Heart right ventricle (tissue), 16 donors: Measurements from ENCODE around the gene DYNC1H1. TPM values are rescaled to one million over a fixed set of nuclear protein-coding genes. Genes with fewer than 3 reads are reported as not detected.

Experiments used
- ATAC-seq, 8 donors: fragments of 200-7000 bp; cut with Tn5 transposase; one replicate each; pipeline ENCODE4 v1.9.1; 2020; ENCODE audit warnings: mild to moderate bottlenecking in 8 of 8, moderate library complexity in 8 of 8, moderate number of reproducible peaks in 1 of 8
- DNase-seq, 2 donors: peaks; one replicate each; pipeline ENCODE4 v3.0.0-alpha.2; 2020
- H3K27ac ChIP-seq, 10 donors: fragments of 200-600 bp; sonication (generic) in 2 of 10; one replicate each; pipeline versions ENCODE4 v1.5.0 to v1.8.0; 2020 to 2022; ENCODE audit warnings: mild to moderate bottlenecking in 3 of 10
- H3K27me3 ChIP-seq, 7 donors: fragments of 200-600 bp; one replicate each; pipeline ENCODE4 v1.8.0; 2021 to 2022; ENCODE audit warnings: mild to moderate bottlenecking in 2 of 7
- H3K36me3 ChIP-seq, 9 donors: fragments of 200-600 bp; sonication (generic) in 1 of 9; one replicate each; pipeline versions ENCODE4 v1.5.0 to v1.8.0; 2020 to 2022; ENCODE audit warnings: mild to moderate bottlenecking in 2 of 9
- H3K4me1 ChIP-seq, 9 donors: fragments of 200-600 bp; sonication (generic) in 1 of 9; one replicate each; pipeline versions ENCODE4 v1.5.0 to v1.8.0; 2020 to 2022; ENCODE audit warnings: mild to moderate bottlenecking in 4 of 9
- H3K4me3 ChIP-seq, 10 donors: fragments of 200-600 bp; sonication (generic) in 2 of 10; one replicate each; pipeline versions ENCODE4 v1.5.0 to v1.8.0; 2020 to 2022; ENCODE audit warnings: mild to moderate bottlenecking in 7 of 10, moderate library complexity in 2 of 10
- H3K9me3 ChIP-seq, 11 donors: fragments of 200-600 bp in 10 of 11; sonication (generic) in 2 of 11; one replicate each; pipeline versions ENCODE4 v1.5.0 to v1.8.0; 2013 to 2022; ENCODE audit warnings: mild to moderate bottlenecking in 2 of 11, control low read depth in 1 of 11, moderate library complexity in 1 of 11
- WGBS, 2 donors: extraction: QIAGEN DNeasy Blood & Tissue Kit; methylation state at CpG; one replicate each; pipeline ENCODE4 v1.1.7; 2013; ENCODE audit warnings: inconsistent platforms in 1 of 2; 5-methylcytosine and 5-hydroxymethylcytosine counted together
- intact Hi-C, 10 donors: fragments of 100-400 bp; cut with DNase I; formaldehyde crosslinking; loops; one replicate each; pipeline versions ENCODE4 v1.11.1 to v1.14.2; 2022
- polyA plus RNA-seq, 2 donors: library from polyadenylated mRNA; stranded (reverse); fragments of 200-250 nt; gene quantifications; one replicate each; pipeline ENCODE4 v1.2.3, GENCODE V29; 2013
- total RNA-seq, 10 donors: library from RNA; stranded (reverse); fragmentation: NEBNext Ultra II Directional in 3 of 10; extraction: Animal tissue kit (Norgen Biotek cat#: 25700) in 3 of 10; gene quantifications; one replicate each; pipeline versions ENCODE4 v1.2.1 to v1.2.4, GENCODE V29; 2021 to 2023
- TF ChIP-seq, protein P1 (sequence below), 9 donors: fragments of 200-600 bp; sonication (generic) in 2 of 9; IDR thresholded peaks; one replicate each; pipeline versions ENCODE4 v1.5.0 to v1.8.0; 2021 to 2022; ENCODE audit warnings: antibody characterized with exemption in 9 of 9, mild to moderate bottlenecking in 5 of 9, moderate library complexity in 1 of 9
- donor health status: Arrhythmogenic right ventricular cardiomyopathy.
- donor health status: ischemic (EF 13 %, LVEDD 7.1; RV severe dilation, severe dysfunction).
- donor health status: healthy with polysubstance abuse.
- donor health status: DM: no; HTN: yes; CAD: no.
- donor health status: DM: no; HTN: no; CAD: no.
- donor health status: ischemic (EF 25% LVEDD 6.9; RV normal size, moderate dysfunction).
- donor health status: ischemic (EF 25% LVEDD 5.7; RV mildly dilated, moderate dysfunction).
- donor health status: healthy.
- donor health status: DM: yes; HTN: yes; CAD: no.
- donor health status: Ischemic cardiomyopathy.
- donor health status: ischemic (EF 35%, LVEDD 5.7; RV mildly dilated, moderate dysfunction).
- donor health status: nonischemic (EF 11% LVEDD 7.7; RV severe dilation, severe dysfunction).
- donor health status: DM: yes; HTN: yes; CAD: no.
- donor health status: PGD.
- donor health status: ischemic (EF 29% LVEDD 5.4; RV normal size, mild dysfunction).
- donor health status: nonischemic (EF 23%, LVEDD 6.1; RV moderate dilation, normal function).

The DYNC1H1 gene
- total and polyA plus RNA-seq, 12 donors = 173 to 777 (median 618) TPM

DNA sequence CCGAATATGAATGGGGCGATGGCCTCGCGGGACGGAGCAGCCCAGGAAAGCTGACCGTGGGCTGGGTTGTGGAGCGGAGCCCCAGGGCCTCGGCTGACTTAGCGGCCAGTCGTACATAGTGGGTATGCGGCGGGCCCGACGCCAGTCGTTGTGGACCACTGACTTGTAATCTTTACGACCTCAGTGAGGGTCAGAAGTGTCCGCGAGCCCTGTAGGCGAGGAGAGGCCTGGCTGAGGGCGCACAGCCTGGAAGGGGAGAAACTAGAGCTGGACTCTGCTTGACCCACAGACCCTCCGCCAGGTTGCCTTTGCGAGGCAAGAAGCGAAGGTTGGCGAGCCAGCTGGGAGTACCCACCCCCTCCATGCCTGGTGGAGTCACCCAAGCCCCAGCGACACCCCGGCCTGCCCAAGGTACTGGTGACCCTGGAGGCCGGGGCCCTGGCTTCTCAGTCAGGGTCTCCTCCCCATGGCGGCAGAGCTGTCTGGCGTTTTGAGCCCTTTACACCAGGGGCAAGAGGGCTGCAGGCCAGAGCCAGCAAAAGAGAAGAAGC, 15.6 kb upstream of the DYNC1H1 start:
- Histone ChIP-seq H3K36me3 (no peaks in the 10 kb centered on the region), H3K9me3 (no peaks in the 10 kb centered on the region), H3K27me3 (peaks cover 0 to 25% (median 0%) of the 10 kb centered on the region in 7 donors), H3K27ac (peak overlapping the region; percentile 73 to 100 (median 96)), H3K4me1 (peaks cover 3 to 29% (median 20%) of the 10 kb centered on the region in 9 donors), H3K4me3 (peak overlapping the region; percentile 57 to 98 (median 78))
- TF ChIP-seq, protein P1, sequence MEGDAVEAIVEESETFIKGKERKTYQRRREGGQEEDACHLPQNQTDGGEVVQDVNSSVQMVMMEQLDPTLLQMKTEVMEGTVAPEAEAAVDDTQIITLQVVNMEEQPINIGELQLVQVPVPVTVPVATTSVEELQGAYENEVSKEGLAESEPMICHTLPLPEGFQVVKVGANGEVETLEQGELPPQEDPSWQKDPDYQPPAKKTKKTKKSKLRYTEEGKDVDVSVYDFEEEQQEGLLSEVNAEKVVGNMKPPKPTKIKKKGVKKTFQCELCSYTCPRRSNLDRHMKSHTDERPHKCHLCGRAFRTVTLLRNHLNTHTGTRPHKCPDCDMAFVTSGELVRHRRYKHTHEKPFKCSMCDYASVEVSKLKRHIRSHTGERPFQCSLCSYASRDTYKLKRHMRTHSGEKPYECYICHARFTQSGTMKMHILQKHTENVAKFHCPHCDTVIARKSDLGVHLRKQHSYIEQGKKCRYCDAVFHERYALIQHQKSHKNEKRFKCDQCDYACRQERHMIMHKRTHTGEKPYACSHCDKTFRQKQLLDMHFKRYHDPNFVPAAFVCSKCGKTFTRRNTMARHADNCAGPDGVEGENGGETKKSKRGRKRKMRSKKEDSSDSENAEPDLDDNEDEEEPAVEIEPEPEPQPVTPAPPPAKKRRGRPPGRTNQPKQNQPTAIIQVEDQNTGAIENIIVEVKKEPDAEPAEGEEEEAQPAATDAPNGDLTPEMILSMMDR (IDR thresholded peaks at IDR 0.05) = no peak
- ATAC-seq (peak in 4 of 8 donors; percentile 0 to 7 (median 0)), DNase-seq (no peak)
- WGBS, 2 donors = 7 to 10% methylated on average over 29 of the region's 29 CpGs
- intact Hi-C loops = loop anchor here in 7 of 10 donors (2.0 to 10.0 kb wide), 6 partner anchors 14 to 188 kb away; partner anchors contain the start of gene PPP2R5C (in 3 of the 7)

DNA sequence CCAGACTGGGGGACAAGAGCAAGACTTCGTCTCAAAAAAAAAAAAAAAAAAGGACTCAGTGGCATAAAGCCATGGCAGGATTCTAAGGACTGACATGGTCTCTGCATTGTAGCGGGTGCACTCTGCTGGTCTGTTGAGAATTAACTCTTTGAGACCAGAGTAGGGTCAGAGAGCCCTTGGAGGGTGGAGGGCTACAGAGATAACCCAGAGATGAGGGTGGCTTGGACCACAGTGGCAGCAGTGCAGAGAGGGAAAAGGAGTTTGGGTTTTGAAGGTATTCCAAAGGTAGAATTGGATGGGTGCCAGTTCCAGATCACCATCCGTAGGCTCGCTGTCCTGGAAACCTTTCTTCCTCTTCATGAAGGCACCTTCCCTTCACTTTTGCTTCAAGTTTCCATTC, 14.3 kb upstream of the DYNC1H1 start:
- DNase-seq (no peak), ATAC-seq (no peak)
- no peak overlapping the region for H3K27ac ChIP-seq
- WGBS, 2 donors = 52 to 56% methylated on average over 4 of the region's 4 CpGs
- H3K4me3 ChIP-seq = no peak overlapping the region
- peaks cover 0 to 15% (median 0%) of the 10 kb centered on the region in 7 donors for H3K27me3 ChIP-seq
- peaks cover 3 to 29% (median 20%) of the 10 kb centered on the region in 9 donors for H3K4me1 ChIP-seq
- H3K36me3 ChIP-seq = no peaks in the 10 kb centered on the region
- intact Hi-C loops = loop anchor here in 2 of 10 donors (10.0 kb wide), 2 partner anchors 185 to 235 kb away; partner anchors contain the start of gene PPP2R5C (in 1 of the 2)
- TF ChIP-seq, protein P1 (IDR thresholded peaks at IDR 0.05) = no peak
- H3K9me3 ChIP-seq = no peaks in the 10 kb centered on the region

DNA sequence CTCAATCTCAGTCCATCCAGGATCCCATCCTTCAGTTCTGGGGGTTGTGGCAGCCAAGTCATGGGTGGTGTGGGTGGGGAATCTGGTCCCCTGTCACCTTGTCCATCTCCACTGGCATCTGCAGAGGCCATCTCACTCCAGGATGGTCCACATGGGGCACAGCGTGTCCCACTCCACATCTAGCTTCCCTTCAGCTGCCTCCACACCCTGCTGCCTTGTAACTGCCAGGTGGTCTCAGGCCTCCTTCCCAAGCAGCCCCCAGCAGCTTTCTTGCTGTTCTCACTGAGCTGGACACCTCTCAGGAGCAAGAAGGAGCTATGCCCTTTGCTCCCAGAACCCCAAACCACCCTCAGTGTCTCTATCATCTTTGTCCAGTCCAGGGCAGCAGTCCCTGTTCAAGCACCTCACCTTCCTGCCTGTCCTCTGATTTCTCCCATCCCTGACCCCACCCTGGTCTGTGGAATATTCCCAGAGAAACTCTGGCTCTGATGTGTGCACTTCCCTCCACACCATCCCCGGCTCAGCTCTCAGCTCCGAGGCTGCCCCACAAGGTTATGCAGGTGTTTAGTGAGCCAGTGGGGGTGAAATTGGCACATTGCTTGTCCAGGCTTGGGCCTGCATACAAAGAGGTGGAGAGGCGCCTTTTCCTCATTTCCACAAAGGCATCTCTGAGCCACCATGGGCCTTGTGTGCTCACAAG, 13.7 kb upstream of the DYNC1H1 start:
- 80 to 81% methylated on average over 4 of the region's 4 CpGs for WGBS, 2 donors
- H3K27ac ChIP-seq = no peak overlapping the region

DNA sequence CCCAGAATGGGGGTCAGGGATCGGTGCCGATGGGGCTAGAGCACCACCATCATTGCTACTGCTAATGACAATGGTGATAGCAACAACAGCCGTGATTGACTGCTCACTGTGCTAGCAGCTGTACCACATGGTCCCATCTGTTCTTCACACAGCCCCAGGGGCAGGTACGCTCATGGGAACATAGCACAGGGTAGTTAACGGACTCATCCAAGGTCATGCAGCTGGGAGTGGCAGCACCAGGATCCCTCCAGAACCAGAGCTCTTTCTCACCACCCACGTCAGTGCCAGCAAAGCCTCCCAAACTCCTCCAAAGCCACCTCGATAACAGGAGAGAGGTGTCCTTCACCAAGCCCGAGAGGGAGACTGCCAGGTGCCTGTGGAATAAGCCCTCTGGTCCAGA, 11.2 kb upstream of the DYNC1H1 start:
- ATAC-seq (no peak), DNase-seq (no peak)
- 76 to 78% methylated on average over 8 of the region's 8 CpGs for WGBS, 2 donors
- TF ChIP-seq, protein P1 (IDR thresholded peaks at IDR 0.05) = no peak
- H3K9me3 ChIP-seq = no peaks in the 10 kb centered on the region
- no peak overlapping the region for H3K27ac ChIP-seq
- H3K4me3 ChIP-seq = no peak overlapping the region
- H3K27me3 ChIP-seq = no peaks in the 10 kb centered on the region
- no peaks in the 10 kb centered on the region for H3K36me3 ChIP-seq
- peaks cover 3 to 23% (median 17%) of the 10 kb centered on the region in 9 donors for H3K4me1 ChIP-seq
- intact Hi-C loops = loop anchor here in 2 of 10 donors (10.0 kb wide), 2 partner anchors 188 to 238 kb away; partner anchors contain the start of gene PPP2R5C (in 1 of the 2)

More for the DNA sequence above, 13.7 kb upstream of the DYNC1H1 start:
- H3K36me3 ChIP-seq = no peaks in the 10 kb centered on the region
- peaks cover 0 to 10% (median 0%) of the 10 kb centered on the region in 7 donors for H3K27me3 ChIP-seq
- ATAC-seq = no peak
- no peak for DNase-seq
- TF ChIP-seq, protein P1 (IDR thresholded peaks at IDR 0.05) = no peak
- intact Hi-C loops = loop anchor here in 2 of 10 donors (10.0 kb wide), 2 partner anchors 186 to 236 kb away; partner anchors contain the start of gene PPP2R5C (in 1 of the 2)
- H3K9me3 ChIP-seq = no peaks in the 10 kb centered on the region
- H3K4me1 ChIP-seq = peaks cover 3 to 29% (median 20%) of the 10 kb centered on the region in 9 donors
- no peak overlapping the region for H3K4me3 ChIP-seq
